DND-41 (cell line): ENCODE measurements around the gene OOSP2.

Experiments used
- EZH2 ChIP-seq: IDR thresholded peaks from 3 replicates; pipeline ENCODE4 v1.6.1; 2012; ENCODE audit warnings: borderline replicate concordance, low read depth, mild to moderate bottlenecking, moderate library complexity, low read length, inconsistent platforms; ENCODE audit not compliant: severe bottlenecking
- TF ChIP-seq, protein P1 (sequence below): IDR thresholded peaks from 2 replicates; pipeline ENCODE4 v1.5.1; 2012; ENCODE audit warnings: borderline replicate concordance, low read length, moderate library complexity, mild to moderate bottlenecking; ENCODE audit not compliant: poor library complexity, severe bottlenecking; ENCODE audit errors: extremely low read depth

GRCh38 chr11:60087239-60087638 lies 47.0 kb downstream of the OOSP2 start:
- TF ChIP-seq, protein P1, sequence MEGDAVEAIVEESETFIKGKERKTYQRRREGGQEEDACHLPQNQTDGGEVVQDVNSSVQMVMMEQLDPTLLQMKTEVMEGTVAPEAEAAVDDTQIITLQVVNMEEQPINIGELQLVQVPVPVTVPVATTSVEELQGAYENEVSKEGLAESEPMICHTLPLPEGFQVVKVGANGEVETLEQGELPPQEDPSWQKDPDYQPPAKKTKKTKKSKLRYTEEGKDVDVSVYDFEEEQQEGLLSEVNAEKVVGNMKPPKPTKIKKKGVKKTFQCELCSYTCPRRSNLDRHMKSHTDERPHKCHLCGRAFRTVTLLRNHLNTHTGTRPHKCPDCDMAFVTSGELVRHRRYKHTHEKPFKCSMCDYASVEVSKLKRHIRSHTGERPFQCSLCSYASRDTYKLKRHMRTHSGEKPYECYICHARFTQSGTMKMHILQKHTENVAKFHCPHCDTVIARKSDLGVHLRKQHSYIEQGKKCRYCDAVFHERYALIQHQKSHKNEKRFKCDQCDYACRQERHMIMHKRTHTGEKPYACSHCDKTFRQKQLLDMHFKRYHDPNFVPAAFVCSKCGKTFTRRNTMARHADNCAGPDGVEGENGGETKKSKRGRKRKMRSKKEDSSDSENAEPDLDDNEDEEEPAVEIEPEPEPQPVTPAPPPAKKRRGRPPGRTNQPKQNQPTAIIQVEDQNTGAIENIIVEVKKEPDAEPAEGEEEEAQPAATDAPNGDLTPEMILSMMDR = no peak
- no peak for TF ChIP-seq EZH2
